Myometrial cell (primary cell): ENCODE data around the gene MAP2K6. TPM values are rescaled to one million over a fixed set of nuclear protein-coding genes. Genes with fewer than 3 reads are reported as not detected.

ENCODE experiments used
- total RNA-seq: library from RNA; depleted of rRNA; stranded (reverse); fragments of >200 nt; gene quantifications from 2 replicates; pipeline ENCODE4 v1.2.3, GENCODE V29; 2015

MAP2K6 gene
- total RNA-seq: 0.86 and 0.89 TPM in 2 replicates

DNA sequence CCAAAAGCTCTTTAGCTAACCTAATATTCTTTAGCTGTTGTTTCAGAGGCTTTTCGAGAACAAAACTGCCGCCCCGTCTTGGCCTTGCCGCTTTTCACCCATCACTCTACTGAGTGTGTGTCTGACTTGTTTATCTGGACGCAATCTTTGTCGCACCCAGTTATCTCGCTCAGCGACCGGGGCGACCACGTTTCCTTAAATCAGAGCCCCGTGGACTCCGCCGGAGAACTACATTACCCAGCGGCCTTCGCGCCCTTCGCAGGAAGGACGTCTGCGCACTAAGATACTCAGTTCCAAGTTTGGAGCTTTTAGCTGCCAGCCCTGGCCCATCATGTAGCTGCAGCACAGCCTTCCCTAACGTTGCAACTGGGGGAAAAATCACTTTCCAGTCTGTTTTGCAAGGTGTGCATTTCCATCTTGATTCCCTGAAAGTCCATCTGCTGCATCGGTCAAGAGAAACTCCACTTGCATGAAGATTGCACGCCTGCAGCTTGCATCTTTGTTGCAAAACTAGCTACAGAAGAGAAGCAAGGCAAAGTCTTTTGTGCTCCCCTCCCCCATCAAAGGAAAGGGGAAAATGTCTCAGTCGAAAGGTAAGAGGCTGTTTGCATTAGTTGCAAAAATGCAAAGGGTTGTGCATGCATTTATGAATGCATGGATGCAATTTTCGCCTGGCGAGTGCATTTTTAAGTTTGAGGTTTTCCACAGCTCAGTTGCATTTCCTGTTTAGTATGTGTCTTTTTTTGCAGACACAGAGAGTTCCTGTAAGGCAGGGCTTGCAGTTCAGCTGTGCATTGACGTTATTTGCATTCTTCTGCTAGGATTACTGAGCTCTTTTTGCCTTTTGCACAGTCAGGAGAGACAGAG is at the start of gene MAP2K6:
TSS of gene MAP2K6 (plus strand) at position 290 of the 867 bp plus-strand sequence. CDS start at position 578, 288 bp downstream.

Other genes with a start within 250 kb of the MAP2K6 start
- gene ABCA10, start 185.9 kb upstream of the MAP2K6 start, total RNA-seq: 0.86 and 1.1 TPM in 2 replicates
- 5.5 and 7.5 TPM in 2 replicates for gene ABCA5, start 87.6 kb upstream of the MAP2K6 start, total RNA-seq